Endodermal cell (in vitro differentiated cells): ENCODE measurements around the gene CRISPLD2. TPM values are rescaled to one million over a fixed set of nuclear protein-coding genes. Genes with fewer than 3 reads are reported as not detected.

Experiments
- DNase-seq: peaks from one replicate; pipeline ENCODE4 v3.0.0-alpha.2; 2017
- H3K27ac ChIP-seq: 2 replicates; pipeline ENCODE4 v1.5.1; 2013; ENCODE audit warnings: mild to moderate bottlenecking, low read depth, low read length, moderate library complexity
- H3K27me3 ChIP-seq: 2 replicates; pipeline ENCODE4 v1.6.1; 2013; ENCODE audit warnings: mild to moderate bottlenecking, low read length, moderate library complexity; ENCODE audit not compliant: insufficient read depth, control insufficient read depth, poor library complexity, severe bottlenecking
- H3K36me3 ChIP-seq: 2 replicates; pipeline ENCODE4 v1.7.0; 2013; ENCODE audit warnings: mild to moderate bottlenecking, low read length, moderate library complexity; ENCODE audit not compliant: control insufficient read depth, insufficient read depth
- H3K4me1 ChIP-seq: one replicate; pipeline ENCODE4 v1.7.0; 2013; ENCODE audit warnings: low read length; ENCODE audit not compliant: control insufficient read depth, insufficient read depth
- H3K4me3 ChIP-seq: 2 replicates; pipeline ENCODE4 v1.5.1; 2013; ENCODE audit warnings: mild to moderate bottlenecking, low read length, moderate library complexity
- H3K9ac ChIP-seq: 2 replicates; pipeline ENCODE4 v1.6.1; 2013; ENCODE audit warnings: mild to moderate bottlenecking, low read length, moderate library complexity; ENCODE audit not compliant: poor library complexity, severe bottlenecking; ENCODE audit errors: extremely low read depth
- H3K9me3 ChIP-seq: 2 replicates; pipeline ENCODE4 v1.6.1; 2013; ENCODE audit warnings: mild to moderate bottlenecking, low read length, moderate library complexity; ENCODE audit not compliant: control insufficient read depth
- H3K27ac Mint-ChIP-seq: 2 replicates; pipeline ENCODE4 v1.8.0; 2020; ENCODE audit warnings: mixed read lengths
- H3K27me3 Mint-ChIP-seq: 2 replicates; pipeline ENCODE4 v1.8.0; 2021; ENCODE audit warnings: mild to moderate bottlenecking, mixed read lengths; ENCODE audit not compliant: insufficient read depth
- H3K36me3 Mint-ChIP-seq: 2 replicates; pipeline ENCODE4 v1.8.0; 2020; ENCODE audit warnings: low read depth, mixed read lengths
- H3K4me1 Mint-ChIP-seq: 2 replicates; pipeline ENCODE4 v1.8.0; 2020; ENCODE audit warnings: mixed read lengths
- H3K4me3 Mint-ChIP-seq: 2 replicates; pipeline ENCODE4 v1.8.0; 2020; ENCODE audit warnings: mild to moderate bottlenecking, moderate library complexity, mixed read lengths
- H3K9me3 Mint-ChIP-seq: 2 replicates; pipeline ENCODE4 v1.8.0; 2020; ENCODE audit warnings: mild to moderate bottlenecking, mixed read lengths
- WGBS, 2 experiments: methylation state at CpG; one replicate each; pipeline versions ENCODE4 v1.1.5 to v1.1.7; 2013; ENCODE audit warnings: missing lambda C conversion rate in 2 of 2, mixed read lengths in 1 of 2; ENCODE audit not compliant: insufficient coverage in 1 of 2, insufficient read length in 1 of 2; 5-methylcytosine and 5-hydroxymethylcytosine counted together
- total RNA-seq, 2 donors: library from RNA; stranded (reverse); fragmentation: NEBNext Ultra II Directional in 1 of 2; extraction: Animal tissue kit (Norgen Biotek cat#: 25700) in 1 of 2; gene quantifications; 2 replicates in 1 of 2; 3 replicates in 1 of 2; pipeline ENCODE4 v1.2.1, GENCODE V29; 2021
- TF ChIP-seq, protein P1 (sequence below): fragments of 200-600 bp; sonication (generic); conservative IDR thresholded peaks from 2 replicates; pipeline ENCODE4 v1.5.0; 2021; ENCODE audit warnings: antibody characterized with exemption, mild to moderate bottlenecking

The CRISPLD2 gene
- total RNA-seq, 2 donors from 2014 or later: 5.0 to 9.3 TPM

GRCh38 chr16:84953190-84953746, 133.5 kb downstream of the CRISPLD2 start:
- Mint-ChIP-seq H3K4me3 (no peak overlapping the region), H3K9me3 (peaks cover 3% of the 10 kb centered on the region), H3K27ac (no peak overlapping the region), H3K36me3 (no peaks in the 10 kb centered on the region), H3K27me3 (no peaks in the 10 kb centered on the region), H3K4me1 (peaks cover 5% of the 10 kb centered on the region)
- H3K27me3 ChIP-seq: no peaks in the 10 kb centered on the region
- WGBS, 2 experiments: 72 to 90% methylated on average over 3 to 9 of the region's 9 CpGs
- H3K27ac ChIP-seq: peak overlapping the region; percentile 89
- no peaks in the 10 kb centered on the region for H3K36me3 ChIP-seq
- H3K4me1 ChIP-seq: peaks cover 5% of the 10 kb centered on the region
- H3K9ac ChIP-seq: no peak overlapping the region
- DNase-seq: no peak
- H3K9me3 ChIP-seq: no peaks in the 10 kb centered on the region
- no peak overlapping the region for H3K4me3 ChIP-seq
- TF ChIP-seq, protein P1, sequence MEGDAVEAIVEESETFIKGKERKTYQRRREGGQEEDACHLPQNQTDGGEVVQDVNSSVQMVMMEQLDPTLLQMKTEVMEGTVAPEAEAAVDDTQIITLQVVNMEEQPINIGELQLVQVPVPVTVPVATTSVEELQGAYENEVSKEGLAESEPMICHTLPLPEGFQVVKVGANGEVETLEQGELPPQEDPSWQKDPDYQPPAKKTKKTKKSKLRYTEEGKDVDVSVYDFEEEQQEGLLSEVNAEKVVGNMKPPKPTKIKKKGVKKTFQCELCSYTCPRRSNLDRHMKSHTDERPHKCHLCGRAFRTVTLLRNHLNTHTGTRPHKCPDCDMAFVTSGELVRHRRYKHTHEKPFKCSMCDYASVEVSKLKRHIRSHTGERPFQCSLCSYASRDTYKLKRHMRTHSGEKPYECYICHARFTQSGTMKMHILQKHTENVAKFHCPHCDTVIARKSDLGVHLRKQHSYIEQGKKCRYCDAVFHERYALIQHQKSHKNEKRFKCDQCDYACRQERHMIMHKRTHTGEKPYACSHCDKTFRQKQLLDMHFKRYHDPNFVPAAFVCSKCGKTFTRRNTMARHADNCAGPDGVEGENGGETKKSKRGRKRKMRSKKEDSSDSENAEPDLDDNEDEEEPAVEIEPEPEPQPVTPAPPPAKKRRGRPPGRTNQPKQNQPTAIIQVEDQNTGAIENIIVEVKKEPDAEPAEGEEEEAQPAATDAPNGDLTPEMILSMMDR: no peak

DNA sequence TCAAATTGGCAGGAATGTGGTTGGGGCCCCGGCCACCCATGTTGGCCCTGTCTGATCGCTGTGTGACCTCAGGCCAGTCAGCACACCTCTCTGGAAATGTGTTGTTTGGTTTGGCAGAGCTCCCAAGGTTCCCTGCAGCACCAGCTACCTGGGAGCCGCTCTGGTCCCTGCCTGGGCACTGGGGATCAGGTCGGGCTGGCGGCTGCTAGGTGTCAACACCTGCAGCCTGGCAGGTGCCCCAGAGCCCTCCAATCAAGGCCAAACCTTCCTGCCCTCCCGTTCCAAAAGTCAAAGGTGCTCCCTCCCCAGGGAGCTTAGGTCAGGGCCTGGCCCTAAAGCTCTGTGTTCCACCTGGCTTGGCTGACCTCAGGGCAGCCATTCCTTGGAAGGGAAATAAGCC, 135.6 kb downstream of the CRISPLD2 start:
- no peaks in the 10 kb centered on the region for H3K27me3 Mint-ChIP-seq
- WGBS, 2 experiments: 83 to 87% methylated on average over 4 to 6 of the region's 6 CpGs
- no peak for DNase-seq
- H3K36me3 ChIP-seq: no peaks in the 10 kb centered on the region
- peaks cover 3% of the 10 kb centered on the region for H3K9me3 Mint-ChIP-seq
- H3K4me3 ChIP-seq: no peak overlapping the region
- no peak overlapping the region for H3K27ac ChIP-seq
- no peak overlapping the region for H3K9ac ChIP-seq
- no peak overlapping the region for H3K27ac Mint-ChIP-seq
- no peak overlapping the region for H3K4me3 Mint-ChIP-seq
- H3K9me3 ChIP-seq: no peaks in the 10 kb centered on the region
- no peaks in the 10 kb centered on the region for H3K36me3 Mint-ChIP-seq
- TF ChIP-seq, protein P1: no peak
- peaks cover 5% of the 10 kb centered on the region for H3K4me1 ChIP-seq
- no peaks in the 10 kb centered on the region for H3K27me3 ChIP-seq
- H3K4me1 Mint-ChIP-seq: peaks cover 5% of the 10 kb centered on the region

- peaks cover 5% of the 10 kb centered on the region for H3K4me1 Mint-ChIP-seq
- Histone ChIP-seq H3K4me1 (peaks cover 5% of the 10 kb centered on the region), H3K27me3 (no peaks in the 10 kb centered on the region), H3K4me3 (no peak overlapping the region), H3K27ac (no peak overlapping the region), H3K9ac (no peak overlapping the region), H3K9me3 (no peaks in the 10 kb centered on the region), H3K36me3 (no peaks in the 10 kb centered on the region)
- no peaks in the 10 kb centered on the region for H3K9me3 Mint-ChIP-seq
- no peak overlapping the region for H3K27ac Mint-ChIP-seq
- no peaks in the 10 kb centered on the region for H3K27me3 Mint-ChIP-seq
- TF ChIP-seq, protein P1: no peak
- H3K4me3 Mint-ChIP-seq: no peak overlapping the region
- H3K36me3 Mint-ChIP-seq: no peaks in the 10 kb centered on the region
- 92 to 100% methylated on average over 2 to 5 of the region's 5 CpGs for WGBS, 2 experiments
- no peak for DNase-seq
Observed at GRCh38 chr16:84957192-84957591, 137.4 kb downstream of the CRISPLD2 start.
